Stimulated activated naive CD8-positive, alpha-beta T cell treated with anti-CD3 and anti-CD28 coated beads, Interleukin-15, amount 100 ng/mL, for 72 hours (primary cell): ENCODE results near the gene TXNDC2.

Experiments
- ATAC-seq: fragments of 150-1000 bp; cut with Tn5 transposase; 2 replicates; pipeline ENCODE4 v1.10.0; 2021; ENCODE audit warnings: mild to moderate bottlenecking, moderate library complexity
- DNase-seq, 2 donors: peaks; one replicate each; pipeline ENCODE4 v3.0.0; 2021 to 2022
- H3K27ac Mint-ChIP-seq, 2 donors: one replicate each; pipeline ENCODE4 v1.8.0; 2022; ENCODE audit warnings: mild to moderate bottlenecking in 2 of 2, mixed read lengths in 2 of 2, moderate library complexity in 2 of 2
- H3K27me3 Mint-ChIP-seq: one replicate; pipeline ENCODE4 v1.8.0; 2022; ENCODE audit warnings: mixed read lengths
- H3K4me1 Mint-ChIP-seq: one replicate; pipeline ENCODE4 v1.8.0; 2022; ENCODE audit warnings: mild to moderate bottlenecking, mixed read lengths
- H3K4me3 Mint-ChIP-seq, 2 donors: one replicate each; pipeline ENCODE4 v1.8.0; 2022; ENCODE audit warnings: mild to moderate bottlenecking in 2 of 2, mixed read lengths in 2 of 2, moderate library complexity in 1 of 2
- H3K9me3 Mint-ChIP-seq, 2 donors: one replicate each; pipeline ENCODE4 v1.8.0; 2022; ENCODE audit warnings: mixed read lengths in 2 of 2

The TXNDC2 gene

DNA sequence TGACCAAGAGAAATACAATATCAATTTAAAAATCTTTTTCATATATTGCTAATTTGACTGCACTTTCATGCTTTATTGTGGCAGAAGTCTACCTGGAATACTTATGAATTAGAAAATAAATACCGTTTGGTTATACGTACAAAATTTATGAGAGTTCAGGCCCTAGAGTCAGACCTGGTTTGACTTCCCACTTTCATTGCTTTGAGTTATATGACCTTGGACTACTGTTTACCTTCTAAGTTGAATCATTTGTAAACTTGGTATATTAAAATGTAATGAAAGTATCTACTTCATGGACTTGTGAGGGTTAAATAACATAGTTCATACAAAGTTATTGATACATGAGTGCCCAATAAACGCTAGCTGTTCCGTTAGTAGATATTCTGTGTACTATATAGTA is 40.0 kb downstream of the TXNDC2 start:
- ATAC-seq: no peak
- DNase-seq: no peak
- Mint-ChIP-seq H3K4me3 (no peak overlapping the region), H3K27me3 (no peaks in the 10 kb centered on the region), H3K27ac (no peak overlapping the region), H3K4me1 (peaks cover 54% of the 10 kb centered on the region), H3K9me3 (no peaks in the 10 kb centered on the region)

DNA sequence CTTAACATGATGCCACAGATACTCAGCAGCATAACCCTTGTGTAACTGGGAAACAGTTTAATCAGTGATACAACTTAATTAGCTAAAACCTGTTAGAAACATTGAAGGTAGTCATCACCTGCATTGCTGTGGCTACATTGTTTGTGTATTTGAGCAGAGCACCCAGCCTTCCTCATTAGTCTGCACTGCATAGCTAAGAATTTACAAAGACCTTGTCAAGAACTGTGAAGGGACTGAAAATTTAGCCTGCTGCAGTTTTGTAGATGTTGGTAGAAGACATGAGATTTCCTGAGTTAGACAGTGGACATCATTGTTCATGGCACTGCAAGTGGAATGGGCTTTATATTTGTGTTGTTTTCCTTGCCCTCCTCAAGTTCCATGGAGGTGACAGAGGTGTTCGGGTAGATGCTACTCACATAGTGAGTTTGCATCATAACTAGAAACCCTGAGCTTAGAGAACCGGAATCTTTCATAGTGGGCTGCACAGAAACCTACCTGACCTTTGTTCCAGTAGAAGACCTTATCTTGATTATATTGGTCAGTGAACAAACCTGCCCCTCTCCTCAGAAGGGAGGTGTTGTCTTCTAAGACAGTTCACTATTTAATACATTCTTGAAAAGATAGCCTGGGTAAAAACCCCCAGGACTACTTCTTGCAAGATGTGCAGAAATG is 40.6 kb downstream of the TXNDC2 start:
- DNase-seq (no peak), ATAC-seq (no peak)
- no peak overlapping the region for H3K27ac Mint-ChIP-seq

DNA sequence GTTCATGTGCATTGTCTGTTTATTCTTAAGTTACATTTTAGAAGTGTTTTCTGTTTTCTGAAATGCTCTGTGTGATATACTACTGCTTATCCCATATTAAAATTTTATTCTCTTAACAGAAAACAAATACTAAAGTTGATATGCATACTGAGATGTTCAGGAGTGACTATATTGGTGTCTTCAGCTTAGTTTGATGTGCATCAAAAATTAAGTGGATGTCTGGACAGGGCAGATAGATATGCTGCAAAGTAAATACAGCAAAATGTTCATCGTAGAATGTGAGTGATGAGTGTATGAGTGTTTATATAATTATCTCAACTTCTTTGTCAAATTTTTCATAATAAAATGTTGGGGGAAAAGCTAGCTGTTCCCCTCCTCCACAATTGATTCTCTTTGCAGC is 41.2 kb downstream of the TXNDC2 start:
- no peak for DNase-seq
- H3K27ac Mint-ChIP-seq: no peak overlapping the region
- ATAC-seq: no peak
- peak overlapping the region in 1 of 2 donors; percentile 11 for H3K4me3 Mint-ChIP-seq
- no peaks in the 10 kb centered on the region for H3K9me3 Mint-ChIP-seq
- H3K4me1 Mint-ChIP-seq: peaks cover 52% of the 10 kb centered on the region
- H3K27me3 Mint-ChIP-seq: no peaks in the 10 kb centered on the region

More for the DNA sequence above, 40.6 kb downstream of the TXNDC2 start:
- no peaks in the 10 kb centered on the region for H3K9me3 Mint-ChIP-seq
- no peak overlapping the region for H3K4me3 Mint-ChIP-seq
- peaks cover 54% of the 10 kb centered on the region for H3K4me1 Mint-ChIP-seq
- no peaks in the 10 kb centered on the region for H3K27me3 Mint-ChIP-seq

DNA sequence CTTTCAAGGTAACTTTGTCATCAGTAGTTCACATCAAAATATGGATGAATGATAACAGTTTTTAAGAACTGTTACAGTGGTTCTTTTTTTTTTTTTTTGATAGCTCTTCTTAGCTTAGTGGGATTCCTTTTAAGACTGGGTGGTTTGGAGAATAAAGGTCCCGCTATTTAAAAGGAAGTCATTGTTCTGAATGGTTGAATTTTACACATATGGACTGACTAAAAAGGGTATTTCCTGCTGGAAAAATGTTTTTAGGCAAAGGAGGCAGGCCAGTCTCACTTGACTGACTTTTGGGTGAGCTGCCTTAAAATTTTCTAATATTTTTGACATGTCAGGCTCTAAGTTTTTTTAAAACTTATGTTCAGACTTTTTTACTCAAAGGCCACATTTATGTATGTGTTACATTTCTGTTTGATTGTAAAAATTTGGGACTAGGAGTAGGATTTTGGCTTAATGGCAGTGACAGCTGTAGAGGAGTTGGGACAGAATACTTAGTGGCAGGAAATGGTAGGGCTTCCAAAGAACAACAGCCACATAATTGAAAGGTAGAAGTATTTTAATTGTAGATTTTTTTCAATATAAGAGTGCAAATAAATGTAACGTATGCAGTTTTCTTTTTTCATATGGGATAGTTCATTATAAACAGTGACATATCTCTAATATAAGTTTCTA is 41.8 kb downstream of the TXNDC2 start:
- no peak for ATAC-seq
- no peak for DNase-seq
- Mint-ChIP-seq H3K9me3 (no peaks in the 10 kb centered on the region), H3K27me3 (no peaks in the 10 kb centered on the region), H3K4me3 (peak overlapping the region in 1 of 2 donors; percentile 21), H3K27ac (no peak overlapping the region), H3K4me1 (peaks cover 49% of the 10 kb centered on the region)

DNA sequence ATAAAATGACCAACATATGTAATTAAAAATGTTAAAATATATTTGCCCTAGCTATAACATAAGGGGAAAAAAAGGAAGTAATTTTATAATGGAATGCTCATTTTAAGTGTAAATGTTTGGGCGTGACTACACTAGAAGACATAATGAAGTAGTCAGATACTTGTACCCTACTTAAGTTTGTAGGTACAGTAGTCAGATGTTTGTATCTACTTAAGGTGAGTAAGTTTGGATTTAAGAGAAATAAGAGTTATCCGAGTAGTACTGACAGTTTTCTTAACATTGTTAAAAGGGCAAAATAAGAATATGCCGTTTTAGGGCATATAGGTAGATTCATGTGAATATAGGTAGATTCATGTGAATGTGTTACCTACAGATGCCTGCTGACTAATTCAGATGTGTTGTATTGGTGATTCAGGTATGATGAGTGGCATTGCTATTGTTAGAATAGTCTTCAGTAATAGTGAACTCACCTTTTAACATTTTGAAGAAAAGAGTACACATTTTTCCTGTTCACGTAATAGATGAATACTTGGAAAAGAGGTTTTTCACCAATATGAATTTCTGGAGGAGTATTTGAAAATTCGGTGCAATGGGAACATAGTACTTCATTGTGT is 43.0 kb downstream of the TXNDC2 start:
- no peak overlapping the region for H3K27ac Mint-ChIP-seq

DNA sequence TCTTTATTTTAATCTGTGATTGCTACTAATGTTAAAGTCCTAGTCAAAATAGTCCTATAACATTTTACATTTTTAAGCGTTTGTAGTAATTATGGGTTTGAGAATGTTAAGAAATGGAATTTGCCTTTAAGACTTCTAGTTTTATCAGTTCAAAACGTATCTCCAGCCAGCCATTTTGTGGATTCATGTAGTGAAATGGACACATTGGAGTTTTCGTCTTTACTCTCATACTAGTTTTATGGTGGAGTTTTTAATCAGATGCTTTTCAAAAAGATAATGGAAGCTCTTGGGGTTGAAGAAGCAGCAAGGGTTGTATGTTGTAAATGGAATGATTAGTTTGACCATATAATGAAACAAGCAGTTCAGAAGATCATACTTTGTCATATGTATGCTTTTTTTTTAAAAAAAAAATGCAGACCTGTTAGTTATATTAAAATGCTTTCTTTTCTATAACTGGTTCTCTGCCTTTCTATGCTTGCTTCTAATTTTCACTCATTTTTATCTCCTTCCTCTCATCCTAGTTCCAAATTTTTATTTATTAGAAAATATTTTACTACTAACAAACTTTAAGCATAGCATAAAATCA is 44.6 kb downstream of the TXNDC2 start:
- DNase-seq: no peak
- H3K9me3 Mint-ChIP-seq: no peaks in the 10 kb centered on the region
- H3K4me1 Mint-ChIP-seq: peaks cover 45% of the 10 kb centered on the region
- H3K27me3 Mint-ChIP-seq: no peaks in the 10 kb centered on the region
- H3K27ac Mint-ChIP-seq: no peak overlapping the region
- no peak for ATAC-seq
- no peak overlapping the region for H3K4me3 Mint-ChIP-seq

More for the DNA sequence above, 43.0 kb downstream of the TXNDC2 start:
- ATAC-seq (no peak), DNase-seq (no peak)
- H3K9me3 Mint-ChIP-seq: no peaks in the 10 kb centered on the region
- no peak overlapping the region for H3K4me3 Mint-ChIP-seq
- peaks cover 56% of the 10 kb centered on the region for H3K4me1 Mint-ChIP-seq
- no peaks in the 10 kb centered on the region for H3K27me3 Mint-ChIP-seq

DNA sequence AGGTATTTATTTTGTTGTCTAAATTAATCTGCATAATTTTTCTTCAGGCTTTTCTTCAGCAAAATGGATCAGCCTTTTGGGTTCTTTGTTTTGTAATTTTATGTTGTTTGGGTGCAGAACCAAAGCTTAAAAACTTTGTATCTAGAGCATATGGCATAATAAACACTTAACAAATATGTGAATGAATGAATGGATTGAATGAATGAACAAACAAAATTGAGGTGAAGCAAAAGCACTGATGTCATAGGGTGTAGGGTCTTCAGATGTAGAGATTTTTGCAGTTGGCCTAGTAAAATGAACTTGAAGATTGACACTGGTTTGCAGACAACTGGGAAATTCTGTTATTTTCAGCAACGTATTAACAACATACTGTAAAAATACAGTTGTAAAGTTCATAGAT is 45.4 kb downstream of the TXNDC2 start:
- ATAC-seq (no peak), DNase-seq (no peak)
- Mint-ChIP-seq H3K4me1 (peaks cover 44% of the 10 kb centered on the region), H3K4me3 (no peak overlapping the region), H3K27me3 (no peaks in the 10 kb centered on the region), H3K27ac (no peak overlapping the region), H3K9me3 (no peaks in the 10 kb centered on the region)

DNA sequence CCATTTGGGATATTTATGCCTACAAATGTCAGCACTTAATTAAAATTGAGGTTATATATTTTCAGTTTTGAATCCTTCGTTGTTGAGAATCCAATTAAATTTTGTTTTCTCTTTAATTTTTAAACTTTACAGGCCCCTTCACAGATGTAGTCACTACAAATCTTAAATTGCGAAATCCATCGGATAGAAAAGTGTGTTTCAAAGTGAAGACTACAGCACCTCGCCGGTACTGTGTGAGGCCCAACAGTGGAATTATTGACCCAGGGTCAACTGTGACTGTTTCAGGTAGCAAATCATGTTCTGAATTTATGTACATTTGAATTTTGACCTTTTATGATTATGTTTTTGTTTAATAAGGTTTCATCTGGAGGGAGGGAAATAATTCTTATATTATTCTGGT is 45.9 kb downstream of the TXNDC2 start:
- Mint-ChIP-seq H3K9me3 (no peaks in the 10 kb centered on the region), H3K4me1 (peaks cover 38% of the 10 kb centered on the region), H3K4me3 (no peak overlapping the region), H3K27me3 (no peaks in the 10 kb centered on the region), H3K27ac (no peak overlapping the region)
- DNase-seq (no peak), ATAC-seq (no peak)

DNA sequence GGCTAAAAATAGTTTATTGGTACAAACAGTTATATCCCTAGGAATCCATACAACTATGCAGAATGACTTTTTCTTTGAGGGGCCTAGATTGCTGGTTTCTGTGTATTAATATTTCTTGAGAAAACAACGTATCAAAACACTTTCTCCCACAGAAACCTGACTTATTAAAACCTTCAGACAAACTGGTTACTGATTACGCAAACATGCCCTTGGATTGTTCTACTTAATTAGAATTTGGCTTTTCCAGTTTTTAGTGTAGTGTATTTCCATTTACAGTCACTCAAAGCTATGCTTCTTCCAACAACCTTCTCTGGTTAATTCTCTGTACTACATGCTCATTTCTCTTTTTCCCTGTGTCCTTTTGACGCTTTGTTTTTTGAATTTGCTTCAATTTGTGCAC is 48.1 kb downstream of the TXNDC2 start:
- DNase-seq (no peak), ATAC-seq (no peak)
- Mint-ChIP-seq H3K27ac (no peak overlapping the region), H3K4me3 (no peak overlapping the region), H3K27me3 (no peaks in the 10 kb centered on the region), H3K9me3 (no peaks in the 10 kb centered on the region), H3K4me1 (peaks cover 17% of the 10 kb centered on the region)

DNA sequence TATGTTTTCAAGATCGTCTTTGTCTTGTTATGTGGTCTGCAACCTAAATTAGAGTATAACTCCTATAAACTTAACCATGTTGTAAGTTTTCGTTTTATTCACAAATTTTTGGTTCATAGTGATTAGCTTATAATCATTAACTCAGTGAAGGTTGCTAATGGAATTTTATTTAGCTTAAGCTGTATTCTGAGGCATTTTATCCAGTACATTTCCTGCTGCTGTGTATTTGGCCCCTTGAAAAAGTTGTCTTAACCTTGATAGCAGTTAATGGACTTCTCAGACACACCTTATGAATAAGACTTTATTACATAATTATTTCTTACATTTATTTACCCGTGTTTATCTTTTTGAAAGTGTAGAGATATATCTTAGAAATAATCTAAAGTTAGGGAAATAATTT is 48.5 kb downstream of the TXNDC2 start:
- H3K4me1 Mint-ChIP-seq: peaks cover 13% of the 10 kb centered on the region
- H3K27me3 Mint-ChIP-seq: no peaks in the 10 kb centered on the region
- no peak overlapping the region for H3K27ac Mint-ChIP-seq
- DNase-seq: no peak
- H3K4me3 Mint-ChIP-seq: no peak overlapping the region
- H3K9me3 Mint-ChIP-seq: no peaks in the 10 kb centered on the region
- no peak for ATAC-seq
